Breast epithelium (tissue), 3 donors: ENCODE results near the gene TMPRSS13.

Experiments used
- CTCF ChIP-seq, 3 donors: fragments of 450-650 bp; IDR thresholded peaks; one replicate each; pipeline ENCODE4 v1.5.1; 2016 to 2017; ENCODE audit warnings: antibody characterized with exemption in 3 of 3, mild to moderate bottlenecking in 3 of 3, moderate library complexity in 3 of 3
- POLR2AphosphoS5 ChIP-seq, 3 donors: sonication (generic); formaldehyde crosslinking; IDR thresholded peaks; one replicate each; pipeline ENCODE4 v1.6.1; 2017; ENCODE audit warnings: antibody characterized with exemption in 3 of 3

- TF ChIP-seq POLR2AphosphoS5 (IDR thresholded peaks at IDR 0.05) (no peak), CTCF (IDR thresholded peaks at IDR 0.05) (no peak)
Observed at GRCh38 chr11:117931971-117932370, 2.8 kb upstream of the TMPRSS13 start.
